Thyroid gland (tissue), 4 donors: ENCODE data around the gene CFAP99. TPM values are rescaled to one million over a fixed set of nuclear protein-coding genes. Genes with fewer than 3 reads are reported as not detected.
A peak's percentile ranks its signal among the peaks of the same experiment; 100 is the strongest.

Experiments
- DNase-seq, 2 donors: peaks; one replicate each; pipeline ENCODE4 v3.0.0-alpha.2; 2019
- H3K27ac ChIP-seq, 3 donors: fragments of 200-600 bp; sonication (generic); 1 replicate in 2 of 3; 2 replicates in 1 of 3; pipeline ENCODE4 v1.5.1; 2016 to 2019; ENCODE audit warnings: mild to moderate bottlenecking in 1 of 3, moderate library complexity in 1 of 3
- H3K27me3 ChIP-seq: fragments of 200-600 bp; sonication (generic); one replicate; pipeline ENCODE4 v1.5.1; 2019
- H3K36me3 ChIP-seq, 2 donors: fragments of 200-600 bp; sonication (generic); one replicate each; pipeline ENCODE4 v1.5.1; 2016 to 2019
- H3K4me1 ChIP-seq, 2 donors: fragments of 200-600 bp; sonication (generic); one replicate each; pipeline ENCODE4 v1.5.1; 2017 to 2019
- H3K4me3 ChIP-seq, 3 donors: fragments of 200-600 bp; sonication (generic); replicated peaks in 1 of 3; 1 replicate in 2 of 3; 2 replicates in 1 of 3; pipeline ENCODE4 v1.5.1; 2016; ENCODE audit warnings: mild to moderate bottlenecking in 1 of 3
- H3K9me3 ChIP-seq: fragments of 200-600 bp; sonication (generic); one replicate; pipeline ENCODE4 v1.5.1; 2017
- POLR2A ChIP-seq, 2 donors: fragments of 450-650 bp; IDR thresholded peaks; one replicate each; pipeline ENCODE4 v1.6.1; 2017; ENCODE audit warnings: antibody characterized with exemption in 2 of 2, mild to moderate bottlenecking in 2 of 2, moderate library complexity in 1 of 2
- WGBS, 2 donors: methylation state at CpG; one replicate each; pipeline ENCODE4 v1.1.5; 2017; 5-methylcytosine and 5-hydroxymethylcytosine counted together
- intact Hi-C: fragments of 100-400 bp; cut with DNase I; formaldehyde crosslinking; loops from one replicate; pipeline ENCODE4 v1.15.1; 2023
- total RNA-seq, 4 donors: library from RNA; depleted of rRNA; stranded (reverse); fragments of >200 nt; gene quantifications; one replicate each; pipeline ENCODE4 v1.2.3, GENCODE V29; 2016
- TF ChIP-seq, protein P1 (sequence below), 6 experiments: fragments of 200-600 bp in 3 of 6; fragments of 450-650 bp in 3 of 6; sonication (generic) in 3 of 6; IDR thresholded peaks; one replicate each; pipeline ENCODE4 v1.5.1; 2016 to 2019; ENCODE audit warnings: antibody characterized with exemption in 6 of 6, mild to moderate bottlenecking in 2 of 6, inconsistent platforms in 1 of 6, moderate library complexity in 1 of 6

CFAP99 gene
- total RNA-seq, 4 donors from 2014 or later = 0.27 to 1.9 (median 1.1) TPM; not detected in 1

DNA sequence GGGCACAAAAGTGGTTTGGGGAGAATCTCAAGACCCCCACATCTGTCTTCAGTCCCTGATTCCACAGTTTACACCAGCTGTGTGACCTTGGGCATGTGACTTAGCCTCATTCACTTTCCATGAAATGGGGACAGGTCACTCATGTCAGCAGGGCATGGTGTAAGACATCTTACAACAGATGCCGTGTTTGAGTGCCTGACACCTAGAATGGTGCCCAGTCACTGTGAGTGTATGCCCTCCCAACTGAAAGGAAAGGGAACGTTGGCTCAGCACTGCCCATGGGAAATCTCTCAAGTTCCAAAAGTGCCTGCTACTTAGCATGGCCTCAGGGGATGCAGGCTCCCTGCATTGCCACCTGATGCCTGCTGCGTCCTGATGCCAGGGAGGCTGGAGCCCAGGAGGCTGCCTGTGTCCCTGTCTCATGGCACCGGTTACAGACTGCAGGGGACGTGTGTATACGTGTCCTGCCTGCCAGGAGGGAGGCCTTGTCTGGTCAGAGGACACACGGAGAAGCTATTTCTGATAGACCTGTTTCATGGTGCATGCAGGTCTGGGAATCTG lies 82.4 kb downstream of the CFAP99 start:
- 91 to 100% methylated on average over 3 of the region's 7 CpGs for WGBS, 2 donors
- intact Hi-C loops = no loop called here
- Histone ChIP-seq H3K36me3 (peaks cover 35 to 37% of the 10 kb centered on the region in 2 donors), H3K4me3 (no peak overlapping the region), H3K27me3 (no peaks in the 10 kb centered on the region), H3K4me1 (peaks cover 0 to 11% of the 10 kb centered on the region in 2 donors), H3K9me3 (no peaks in the 10 kb centered on the region), H3K27ac (no peak overlapping the region)
- no peak for TF ChIP-seq POLR2A (IDR thresholded peaks at IDR 0.05)
- TF ChIP-seq, protein P1, sequence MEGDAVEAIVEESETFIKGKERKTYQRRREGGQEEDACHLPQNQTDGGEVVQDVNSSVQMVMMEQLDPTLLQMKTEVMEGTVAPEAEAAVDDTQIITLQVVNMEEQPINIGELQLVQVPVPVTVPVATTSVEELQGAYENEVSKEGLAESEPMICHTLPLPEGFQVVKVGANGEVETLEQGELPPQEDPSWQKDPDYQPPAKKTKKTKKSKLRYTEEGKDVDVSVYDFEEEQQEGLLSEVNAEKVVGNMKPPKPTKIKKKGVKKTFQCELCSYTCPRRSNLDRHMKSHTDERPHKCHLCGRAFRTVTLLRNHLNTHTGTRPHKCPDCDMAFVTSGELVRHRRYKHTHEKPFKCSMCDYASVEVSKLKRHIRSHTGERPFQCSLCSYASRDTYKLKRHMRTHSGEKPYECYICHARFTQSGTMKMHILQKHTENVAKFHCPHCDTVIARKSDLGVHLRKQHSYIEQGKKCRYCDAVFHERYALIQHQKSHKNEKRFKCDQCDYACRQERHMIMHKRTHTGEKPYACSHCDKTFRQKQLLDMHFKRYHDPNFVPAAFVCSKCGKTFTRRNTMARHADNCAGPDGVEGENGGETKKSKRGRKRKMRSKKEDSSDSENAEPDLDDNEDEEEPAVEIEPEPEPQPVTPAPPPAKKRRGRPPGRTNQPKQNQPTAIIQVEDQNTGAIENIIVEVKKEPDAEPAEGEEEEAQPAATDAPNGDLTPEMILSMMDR (IDR thresholded peaks at IDR 0.05) = no peak
- DNase-seq = no peak

DNA sequence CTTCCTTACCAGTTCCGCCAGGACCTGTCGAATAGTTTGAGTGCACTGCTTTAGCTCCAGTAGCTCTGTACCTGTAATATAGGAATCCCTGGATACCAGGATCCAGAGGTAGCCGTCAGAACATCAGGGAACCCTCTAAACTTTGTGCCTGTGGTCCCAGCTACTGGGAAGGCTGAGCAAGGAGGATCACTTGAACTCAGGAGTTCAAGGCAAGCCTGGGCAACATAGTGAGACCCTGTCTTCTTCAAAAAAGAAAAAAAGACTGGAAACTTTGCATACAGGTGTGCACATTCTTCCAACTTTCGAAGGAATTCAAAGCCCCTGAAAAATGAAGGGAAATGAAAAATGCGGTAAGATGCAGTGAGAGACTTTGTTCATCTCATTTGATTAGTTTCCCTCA lies 85.1 kb downstream of the CFAP99 start:
- 94 to 96% methylated on average over 5 of the region's 5 CpGs for WGBS, 2 donors
- Histone ChIP-seq H3K4me3 (no peak overlapping the region), H3K27ac (no peak overlapping the region), H3K36me3 (peaks cover 19 to 24% of the 10 kb centered on the region in 2 donors), H3K27me3 (no peaks in the 10 kb centered on the region), H3K4me1 (no peaks in the 10 kb centered on the region), H3K9me3 (no peaks in the 10 kb centered on the region)
- intact Hi-C loops = no loop called here
- no peak for DNase-seq
- no peak for TF ChIP-seq POLR2A (IDR thresholded peaks at IDR 0.05)
- TF ChIP-seq, protein P1 (IDR thresholded peaks at IDR 0.05) = no peak

DNA sequence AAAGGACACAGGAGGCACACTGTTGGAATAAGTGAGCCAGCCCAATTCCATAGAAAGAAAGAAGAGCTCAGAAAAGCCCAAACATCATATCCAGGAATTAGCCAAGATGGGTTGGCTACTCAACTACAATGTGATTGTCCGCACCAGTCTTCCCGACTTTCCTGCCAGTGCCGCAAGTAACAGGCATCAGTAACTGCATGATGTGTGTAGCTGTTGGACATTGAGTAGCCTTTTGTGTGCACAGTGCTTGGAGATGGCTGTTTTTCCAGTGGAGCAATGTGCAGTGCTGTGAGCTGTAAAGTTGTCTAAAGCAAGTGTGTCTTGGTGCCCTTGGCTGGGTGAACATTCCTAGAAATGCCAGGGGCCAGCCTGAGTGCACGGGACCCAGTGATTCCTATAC lies 88.5 kb downstream of the CFAP99 start:
- no peaks in the 10 kb centered on the region for H3K9me3 ChIP-seq
- peaks cover 0 to 9% of the 10 kb centered on the region in 2 donors for H3K4me1 ChIP-seq
- 74 to 81% methylated on average over 4 of the region's 4 CpGs for WGBS, 2 donors
- no peaks in the 10 kb centered on the region for H3K27me3 ChIP-seq
- no peak overlapping the region for H3K4me3 ChIP-seq
- TF ChIP-seq, protein P1 (IDR thresholded peaks at IDR 0.05) = no peak
- TF ChIP-seq POLR2A (IDR thresholded peaks at IDR 0.05) = no peak
- peaks cover 3 to 6% of the 10 kb centered on the region in 2 donors for H3K36me3 ChIP-seq
- intact Hi-C loops = no loop called here
- peak in 1 of 2 donors; percentile 13 for DNase-seq
- H3K27ac ChIP-seq = no peak overlapping the region

DNA sequence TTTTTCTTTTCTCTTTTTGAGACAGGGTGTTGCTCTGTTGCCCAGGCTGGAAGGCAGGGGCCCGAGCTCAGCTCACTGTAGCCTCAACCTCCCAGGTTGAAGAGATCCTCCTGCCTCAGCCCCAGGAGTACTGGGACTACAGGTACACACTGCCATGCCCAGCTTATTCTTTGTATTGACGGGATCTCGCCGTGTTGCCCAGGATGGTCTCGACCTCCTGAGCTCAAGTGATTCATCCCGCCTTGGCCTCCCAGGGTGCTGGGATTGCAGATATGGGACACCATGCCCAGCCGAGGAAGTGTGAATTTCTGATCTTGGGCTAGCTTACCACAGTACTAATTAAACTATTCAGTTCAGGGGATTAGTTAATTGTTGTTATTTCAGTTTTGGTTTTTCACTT lies 89.1 kb downstream of the CFAP99 start:
- no peaks in the 10 kb centered on the region for H3K27me3 ChIP-seq
- WGBS, 2 donors = 88 to 97% methylated on average over 7 of the region's 7 CpGs
- intact Hi-C loops = no loop called here
- peaks cover 0 to 9% of the 10 kb centered on the region in 2 donors for H3K4me1 ChIP-seq
- peaks cover 9 to 11% of the 10 kb centered on the region in 2 donors for H3K36me3 ChIP-seq
- no peak overlapping the region for H3K27ac ChIP-seq
- H3K4me3 ChIP-seq = no peak overlapping the region
- H3K9me3 ChIP-seq = no peaks in the 10 kb centered on the region
- TF ChIP-seq, protein P1 (IDR thresholded peaks at IDR 0.05) = no peak
- no peak for TF ChIP-seq POLR2A (IDR thresholded peaks at IDR 0.05)
- no peak for DNase-seq

DNA sequence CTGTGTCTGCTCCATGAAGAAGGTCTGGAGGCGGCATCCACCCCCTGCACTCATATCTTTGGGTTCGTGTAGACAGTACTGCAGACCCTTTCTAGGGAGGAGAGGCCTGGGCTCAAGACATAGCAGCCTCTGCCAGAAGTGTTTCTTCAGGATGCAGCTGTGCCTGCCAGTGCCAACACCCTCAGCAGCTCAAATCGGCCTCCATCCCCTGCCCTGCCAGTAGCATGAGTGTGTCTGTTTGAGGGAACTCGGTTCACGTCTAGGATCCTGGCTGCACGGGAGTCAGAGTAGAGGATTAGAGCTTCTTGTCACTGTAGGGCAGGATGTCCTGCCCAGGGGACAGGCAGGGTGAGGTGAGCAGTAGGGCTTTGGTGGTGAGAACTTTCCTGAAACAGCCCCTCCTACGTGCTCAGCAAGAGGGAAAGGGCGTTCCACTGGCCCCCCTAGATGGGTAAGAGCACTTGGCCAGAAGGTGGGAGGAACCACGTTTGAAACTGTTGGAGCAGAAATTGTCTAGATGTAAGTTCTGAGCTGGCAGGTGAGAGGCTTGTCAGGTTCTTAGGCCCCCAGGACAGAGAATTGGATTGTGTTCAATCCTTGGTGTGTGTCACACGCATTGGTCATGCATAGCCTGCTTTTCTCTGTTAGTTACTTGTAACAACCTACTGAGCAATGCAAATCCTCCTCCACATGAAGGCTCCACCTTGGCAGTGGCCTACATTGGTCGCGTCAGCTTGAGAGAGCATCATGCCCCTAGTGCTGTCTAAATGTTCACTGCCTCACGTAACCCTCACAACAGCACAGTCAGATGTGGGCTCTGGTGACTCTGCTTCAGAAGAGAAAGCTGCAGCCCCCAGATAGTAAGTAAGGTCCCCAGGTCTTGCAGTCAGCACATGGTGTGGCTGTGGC lies 91.8 kb downstream of the CFAP99 start:
- Histone ChIP-seq H3K27me3 (no peaks in the 10 kb centered on the region), H3K36me3 (peaks cover 25 to 28% of the 10 kb centered on the region in 2 donors), H3K27ac (peak overlapping the region in 1 of 3 donors; percentile 51), H3K4me1 (peaks cover 0 to 9% of the 10 kb centered on the region in 2 donors), H3K9me3 (no peaks in the 10 kb centered on the region), H3K4me3 (no peak overlapping the region)
- WGBS, 2 donors = 47 to 54% methylated on average over 10 to 13 of the region's 13 CpGs
- peak; percentile 32 to 64 for DNase-seq
- intact Hi-C loops = no loop called here
- TF ChIP-seq, protein P1 (IDR thresholded peaks at IDR 0.05) = no peak
- TF ChIP-seq POLR2A (IDR thresholded peaks at IDR 0.05) = no peak
